ENCODE results near the gene SLC2A13.

DNA sequence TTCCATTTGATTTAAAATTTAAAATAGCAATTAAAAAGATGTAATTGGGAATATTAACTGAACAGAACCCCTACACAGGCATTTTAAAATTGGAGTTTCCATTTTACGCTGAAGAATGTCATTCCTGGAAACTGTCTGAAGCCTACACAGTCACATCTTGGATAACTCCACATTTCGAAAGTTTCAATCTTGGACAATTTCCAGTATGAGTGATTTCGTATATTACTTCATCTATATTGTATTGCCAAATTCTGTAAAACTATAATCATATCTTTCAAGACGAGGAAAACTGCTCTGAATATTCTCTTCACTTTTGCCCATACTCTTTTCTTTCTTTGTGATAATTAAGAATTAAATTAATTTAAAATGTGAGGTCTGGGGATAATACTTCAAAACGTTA lies 292.1 kb downstream of the SLC2A13 start:
- TF ChIP-seq, protein P1, sequence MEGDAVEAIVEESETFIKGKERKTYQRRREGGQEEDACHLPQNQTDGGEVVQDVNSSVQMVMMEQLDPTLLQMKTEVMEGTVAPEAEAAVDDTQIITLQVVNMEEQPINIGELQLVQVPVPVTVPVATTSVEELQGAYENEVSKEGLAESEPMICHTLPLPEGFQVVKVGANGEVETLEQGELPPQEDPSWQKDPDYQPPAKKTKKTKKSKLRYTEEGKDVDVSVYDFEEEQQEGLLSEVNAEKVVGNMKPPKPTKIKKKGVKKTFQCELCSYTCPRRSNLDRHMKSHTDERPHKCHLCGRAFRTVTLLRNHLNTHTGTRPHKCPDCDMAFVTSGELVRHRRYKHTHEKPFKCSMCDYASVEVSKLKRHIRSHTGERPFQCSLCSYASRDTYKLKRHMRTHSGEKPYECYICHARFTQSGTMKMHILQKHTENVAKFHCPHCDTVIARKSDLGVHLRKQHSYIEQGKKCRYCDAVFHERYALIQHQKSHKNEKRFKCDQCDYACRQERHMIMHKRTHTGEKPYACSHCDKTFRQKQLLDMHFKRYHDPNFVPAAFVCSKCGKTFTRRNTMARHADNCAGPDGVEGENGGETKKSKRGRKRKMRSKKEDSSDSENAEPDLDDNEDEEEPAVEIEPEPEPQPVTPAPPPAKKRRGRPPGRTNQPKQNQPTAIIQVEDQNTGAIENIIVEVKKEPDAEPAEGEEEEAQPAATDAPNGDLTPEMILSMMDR (conservative IDR thresholded peaks at IDR 0.05 in 1 of 2, IDR thresholded peaks at IDR 0.05 in 1 of 2; ENCODE audit: extremely low read depth in 1 of 2, insufficient read depth in 1 of 2, low read depth in 1 of 2, low read length in 2 of 2), result no peak
- TF ChIP-seq EZH2 (IDR thresholded peaks at IDR 0.05; ENCODE audit: borderline replicate concordance, low read length), result no peak

All from mammary epithelial cell (primary cell).